HEK293T (cell line): ENCODE data around the gene FOXP2.
A peak's percentile ranks its signal among the peaks of the same experiment; 100 is the strongest.
"Not testable (repeated sequence)": the region's sequence is repeated elsewhere in the genome, so short reads cannot be mapped to it uniquely, and the experiment has no call there.

Experiments
- CTCF ChIA-PET: fragments of 350-600 bp; formaldehyde crosslinking; extraction: SDS; loops from one replicate; lab custom pipeline; 2021; ENCODE audit warnings: antibody characterized with exemption, inconsistent platforms; lab: Yijun Ruan, JAX
- POLR2A ChIA-PET: fragments of 350-600 bp; formaldehyde crosslinking; extraction: SDS; loops from one replicate; lab custom pipeline; 2020; ENCODE audit warnings: antibody characterized with exemption, inconsistent platforms; lab: Yijun Ruan, JAX
- DNase-seq: peaks from one replicate; pipeline ENCODE4 v3.0.0; 2012; ENCODE audit warnings: mixed read lengths; ENCODE audit errors: extremely low spot score
- ARNT ChIP-seq: fragments of 450-650 bp; IDR thresholded peaks from 2 replicates; pipeline ENCODE4 v1.6.1; 2017; ENCODE audit warnings: mild to moderate bottlenecking
- BHLHE40 ChIP-seq: fragments of 450-650 bp; IDR thresholded peaks from 2 replicates; pipeline ENCODE4 v1.6.1; 2016; ENCODE audit warnings: mild to moderate bottlenecking, moderate library complexity, borderline replicate concordance
- CTBP1 ChIP-seq: fragments of 450-650 bp; IDR thresholded peaks from 2 replicates; pipeline ENCODE4 v1.6.1; 2016; ENCODE audit warnings: borderline replicate concordance
- ELF4 ChIP-seq: fragments of 450-650 bp; IDR thresholded peaks from 2 replicates; pipeline ENCODE4 v1.6.1; 2017; ENCODE audit warnings: antibody characterized with exemption
- FOXA1 ChIP-seq: fragments of 450-650 bp; IDR thresholded peaks from 2 replicates; pipeline ENCODE4 v1.6.1; 2016; ENCODE audit warnings: mild to moderate bottlenecking
- FOXK2 ChIP-seq: fragments of 450-650 bp; IDR thresholded peaks from 2 replicates; pipeline ENCODE4 v1.6.1; 2016; ENCODE audit warnings: mild to moderate bottlenecking
- FOXM1 ChIP-seq: fragments of 450-650 bp; IDR thresholded peaks from 2 replicates; pipeline ENCODE4 v1.6.1; 2017; ENCODE audit warnings: mild to moderate bottlenecking, borderline replicate concordance
- HDGF ChIP-seq: fragments of 450-650 bp; IDR thresholded peaks from 2 replicates; pipeline ENCODE4 v1.6.1; 2017; ENCODE audit warnings: antibody characterized with exemption, borderline replicate concordance
- L3MBTL2 ChIP-seq: fragments of 450-650 bp; conservative IDR thresholded peaks from 2 replicates; pipeline ENCODE4 v1.6.1; 2016; ENCODE audit warnings: mild to moderate bottlenecking
- LEF1 ChIP-seq: fragments of 450-650 bp; IDR thresholded peaks from 2 replicates; pipeline ENCODE4 v1.6.1; 2017; ENCODE audit warnings: mild to moderate bottlenecking, borderline replicate concordance
- NFRKB ChIP-seq: fragments of 450-650 bp; IDR thresholded peaks from 2 replicates; pipeline ENCODE4 v1.6.1; 2016; ENCODE audit warnings: mild to moderate bottlenecking, moderate library complexity
- PKNOX1 ChIP-seq: fragments of 450-650 bp; IDR thresholded peaks from 2 replicates; pipeline ENCODE4 v1.6.1; 2016
- SP1 ChIP-seq: fragments of 450-650 bp; IDR thresholded peaks from 2 replicates; pipeline ENCODE4 v1.6.1; 2017
- SUZ12 ChIP-seq: fragments of 450-650 bp; IDR thresholded peaks from 2 replicates; pipeline ENCODE4 v1.6.1; 2016; ENCODE audit warnings: mild to moderate bottlenecking
- TARDBP ChIP-seq: fragments of 450-650 bp; IDR thresholded peaks from 2 replicates; pipeline ENCODE4 v1.6.1; 2016
- ZNF384 ChIP-seq: fragments of 450-650 bp; IDR thresholded peaks from 2 replicates; pipeline ENCODE4 v1.6.1; 2016

FOXP2 gene

GRCh38 chr7:114569220-114569619, 154.6 kb downstream of the FOXP2 start:
- POLR2A ChIA-PET: no interaction called here
- no peak for DNase-seq
- TF ChIP-seq SP1 (no peak), L3MBTL2 (no peak), ELF4 (no peak), CTBP1 (no peak), BHLHE40 (no peak), FOXM1 (no peak), TARDBP (no peak), LEF1 (no peak), ZNF384 (no peak), PKNOX1 (no peak), FOXA1 (no peak), ARNT (no peak), HDGF (no peak)
- CTCF ChIA-PET: no interaction called here

- DNase-seq: no peak
- TF ChIP-seq HDGF (no peak), SUZ12 (no peak), FOXA1 (no peak), ARNT (no peak), SP1 (no peak), NFRKB (no peak), PKNOX1 (no peak), FOXM1 (no peak)
- POLR2A ChIA-PET: no interaction called here
- CTCF ChIA-PET: no interaction called here
Observed at GRCh38 chr7:114574384-114574783, 159.8 kb downstream of the FOXP2 start.

- ChIA-PET CTCF (no interaction called here), POLR2A (no interaction called here)
- no peak for TF ChIP-seq SUZ12
- TF ChIP-seq FOXA1: no peak
- TF ChIP-seq FOXK2: no peak
- no peak for TF ChIP-seq ARNT
- TF ChIP-seq HDGF: no peak
- no peak for TF ChIP-seq LEF1
- TF ChIP-seq TARDBP: no peak
- no peak for TF ChIP-seq L3MBTL2
- TF ChIP-seq SP1: no peak
- no peak for TF ChIP-seq FOXM1
- no peak for TF ChIP-seq PKNOX1
- no peak for TF ChIP-seq ZNF384
- no peak for TF ChIP-seq ELF4
- TF ChIP-seq BHLHE40: no peak
- no peak for TF ChIP-seq NFRKB
- TF ChIP-seq CTBP1: no peak
- no peak for DNase-seq
Observed at GRCh38 chr7:114575098-114575497, 160.5 kb downstream of the FOXP2 start.

GRCh38 chr7:114580963-114581362, 166.3 kb downstream of the FOXP2 start:
- DNase-seq, CTCF ChIA-PET, POLR2A ChIA-PET: not testable (repeated sequence)

- DNase-seq: no peak
- TF ChIP-seq LEF1 (no peak), L3MBTL2 (no peak), ZNF384 (no peak), FOXM1 (no peak), BHLHE40 (no peak), ELF4 (no peak), FOXK2 (no peak), SP1 (no peak), PKNOX1 (no peak), HDGF (no peak)
- CTCF ChIA-PET: no interaction called here
- POLR2A ChIA-PET: no interaction called here
Observed at GRCh38 chr7:114588506-114588905, 173.9 kb downstream of the FOXP2 start.

GRCh38 chr7:114589436-114589835, 174.8 kb downstream of the FOXP2 start:
- ChIA-PET POLR2A (no interaction called here), CTCF (no interaction called here)
- TF ChIP-seq SP1 (no peak), L3MBTL2 (no peak), FOXM1 (no peak), SUZ12 (no peak), BHLHE40 (no peak), HDGF (no peak), FOXA1 (no peak), TARDBP (no peak), ELF4 (no peak), PKNOX1 (no peak), ARNT (no peak), NFRKB (no peak), CTBP1 (no peak), ZNF384 (no peak), FOXK2 (no peak), LEF1 (no peak)
- DNase-seq: peak; percentile 7
